ENCODE measurements around the gene OR4D1.

The OR4D1 gene

DNA sequence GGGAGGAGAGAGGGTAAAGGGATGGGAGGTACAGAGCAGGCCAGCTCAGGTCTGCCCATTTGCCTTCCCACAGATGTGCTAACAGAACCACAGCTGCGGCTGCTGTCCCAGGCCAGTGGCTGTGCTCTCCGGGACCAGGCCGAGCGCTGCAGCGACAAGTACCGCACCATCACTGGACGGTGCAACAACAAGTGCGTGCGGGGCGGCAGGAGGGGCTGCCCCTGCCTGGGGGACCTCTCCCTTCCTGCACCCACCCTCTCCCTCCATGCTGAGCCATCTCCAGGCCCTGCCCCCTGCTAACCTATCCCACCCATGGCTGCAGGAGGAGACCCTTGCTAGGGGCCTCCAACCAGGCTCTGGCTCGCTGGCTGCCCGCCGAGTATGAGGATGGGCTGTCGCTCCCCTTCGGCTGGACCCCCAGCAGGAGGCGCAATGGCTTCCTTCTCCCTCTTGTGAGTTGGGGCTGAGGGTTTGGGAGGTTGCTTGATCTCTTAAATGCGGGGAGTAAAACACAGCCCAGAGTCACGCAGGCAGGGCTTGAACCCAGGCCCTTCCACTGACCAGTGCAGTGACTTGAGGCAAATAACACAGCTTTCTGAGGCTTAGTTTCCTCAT, 45.6 kb downstream of the OR4D1 start:
- DNase-seq (ENCODE audit: low read depth), result no peak

DNA sequence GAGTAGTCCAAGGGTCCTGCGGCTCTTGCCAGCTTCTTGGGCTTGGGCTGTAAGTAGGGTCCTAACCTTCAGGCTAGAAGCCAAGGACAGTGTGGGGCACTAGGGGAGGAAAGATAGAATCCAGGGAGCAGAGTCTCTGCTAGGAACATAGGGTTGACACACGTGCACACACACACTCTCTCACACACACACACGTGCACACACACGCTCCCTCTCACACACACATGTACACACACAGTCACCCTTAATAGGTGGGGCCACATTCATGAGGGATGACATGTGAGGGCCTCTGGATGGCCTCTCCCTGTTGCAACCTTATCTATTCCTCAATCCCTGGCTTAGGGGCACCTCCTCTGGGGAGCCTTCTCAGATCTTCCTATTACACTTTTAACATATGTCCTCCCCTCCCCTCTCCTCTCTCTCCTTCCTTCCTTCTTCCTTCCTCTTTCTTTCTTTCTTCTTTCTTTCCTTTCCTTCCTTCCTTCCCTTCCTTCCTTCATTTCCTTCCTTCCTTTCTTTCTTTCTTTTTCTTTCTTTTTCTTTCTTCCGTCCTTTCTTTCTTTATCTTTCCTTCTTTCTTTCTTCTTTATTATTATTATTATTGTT, 47.4 kb downstream of the OR4D1 start:
- no peak for DNase-seq (ENCODE audit: low read depth)

DNA sequence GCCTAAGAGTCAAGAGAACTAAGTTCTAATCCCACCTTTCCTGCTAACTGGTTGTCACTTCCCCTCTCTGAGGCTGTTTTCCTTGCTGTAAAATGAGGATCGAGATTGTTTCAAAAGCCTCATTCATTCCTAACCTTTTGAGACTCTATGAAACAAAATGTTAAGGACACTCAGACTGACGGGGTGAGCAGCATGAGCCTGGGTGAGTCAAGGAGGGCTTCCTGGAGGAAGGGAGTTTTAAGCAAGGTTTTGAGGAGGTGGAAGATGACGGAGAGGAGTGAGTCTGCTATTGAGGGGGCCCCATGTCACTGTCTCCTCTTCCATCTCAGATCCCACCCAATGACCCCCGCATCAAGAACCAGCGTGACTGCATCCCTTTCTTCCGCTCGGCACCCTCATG, 48.4 kb downstream of the OR4D1 start:
- DNase-seq (ENCODE audit: low read depth), result no peak

DNA sequence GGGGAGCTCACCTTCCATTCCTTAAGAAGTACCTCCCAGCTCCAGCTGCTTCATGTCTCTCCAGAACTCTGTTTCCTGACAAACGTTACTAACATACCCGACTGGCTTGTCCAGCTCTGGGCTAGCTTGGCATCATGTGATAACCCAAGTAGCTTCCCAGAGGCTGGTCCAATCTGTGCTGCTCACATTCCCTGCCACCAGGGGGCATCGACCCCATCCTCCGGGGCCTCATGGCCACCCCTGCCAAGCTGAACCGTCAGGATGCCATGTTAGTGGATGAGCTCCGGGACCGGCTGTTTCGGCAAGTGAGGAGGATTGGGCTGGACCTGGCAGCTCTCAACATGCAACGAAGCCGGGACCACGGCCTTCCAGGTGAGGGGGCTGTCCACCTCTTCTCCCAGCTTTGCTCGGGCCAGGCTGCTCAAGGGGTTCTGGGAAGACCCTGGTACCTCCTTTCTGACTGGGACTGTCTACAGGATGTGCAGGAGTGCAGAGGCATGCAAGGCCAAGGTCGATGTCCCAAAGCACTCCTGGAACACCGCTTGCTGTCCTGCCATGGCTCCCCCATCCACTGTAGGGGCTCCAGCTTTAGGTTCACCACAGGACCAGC, 51.9 kb downstream of the OR4D1 start:
- no peak for DNase-seq (ENCODE audit: low read depth)

DNA sequence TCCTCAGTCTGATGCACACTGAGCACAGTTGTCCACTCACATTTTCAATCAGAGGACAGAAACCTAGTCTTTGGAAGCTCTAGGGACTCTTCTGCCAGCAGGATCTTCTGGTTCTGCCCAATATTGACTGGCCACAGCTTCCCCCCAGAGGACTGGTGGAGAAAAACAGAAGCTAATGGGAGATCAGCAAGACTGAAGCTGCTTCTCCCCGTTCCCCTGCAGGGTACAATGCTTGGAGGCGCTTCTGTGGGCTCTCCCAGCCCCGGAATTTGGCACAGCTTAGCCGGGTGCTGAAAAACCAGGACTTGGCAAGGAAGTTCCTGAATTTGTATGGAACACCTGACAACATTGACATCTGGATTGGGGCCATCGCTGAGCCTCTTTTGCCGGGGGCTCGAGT, 54.7 kb downstream of the OR4D1 start:
- no peak for DNase-seq (ENCODE audit: low read depth)

DNA sequence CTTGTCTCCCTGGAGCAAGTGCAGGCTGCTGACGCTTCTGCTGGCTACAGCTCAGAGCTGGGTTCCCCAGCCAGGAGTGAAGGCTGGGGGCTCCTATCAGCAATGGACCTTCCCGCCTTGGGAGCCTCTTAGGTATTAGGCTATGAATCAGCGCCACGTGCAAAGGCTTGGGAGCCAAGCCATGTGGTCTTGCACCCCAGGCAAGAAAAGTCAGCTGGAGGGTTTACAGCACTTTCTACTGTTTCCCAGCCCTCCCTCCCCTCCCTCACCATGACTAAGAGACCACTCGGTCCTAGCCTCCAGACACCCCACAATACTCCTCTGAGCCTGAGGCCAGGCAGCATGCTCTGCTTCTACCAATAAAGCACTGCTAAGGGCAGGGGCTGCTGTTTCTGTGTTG, 56.6 kb downstream of the OR4D1 start:
- no peak for DNase-seq (ENCODE audit: low read depth)

DNA sequence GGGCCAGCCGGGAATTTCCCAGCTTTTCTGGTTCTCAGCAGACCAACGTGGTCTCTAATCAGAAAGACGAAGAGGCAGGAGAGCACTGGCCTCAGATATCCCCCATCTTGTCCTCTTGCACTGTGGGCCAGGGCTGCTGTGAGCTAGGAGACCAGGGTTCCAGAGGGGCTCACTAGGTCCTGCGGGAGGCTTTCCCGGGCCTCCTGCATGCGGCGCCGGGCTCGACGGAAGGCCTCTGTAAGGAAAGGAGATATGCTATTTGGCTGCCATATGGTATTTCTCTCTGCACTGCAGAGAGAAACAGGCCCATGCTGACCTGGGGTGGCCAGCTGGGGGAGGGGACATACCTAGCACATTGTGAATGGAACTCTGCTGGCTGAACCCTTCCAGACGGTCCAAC, 57.8 kb downstream of the OR4D1 start:
- no peak for DNase-seq (ENCODE audit: low read depth)

DNA sequence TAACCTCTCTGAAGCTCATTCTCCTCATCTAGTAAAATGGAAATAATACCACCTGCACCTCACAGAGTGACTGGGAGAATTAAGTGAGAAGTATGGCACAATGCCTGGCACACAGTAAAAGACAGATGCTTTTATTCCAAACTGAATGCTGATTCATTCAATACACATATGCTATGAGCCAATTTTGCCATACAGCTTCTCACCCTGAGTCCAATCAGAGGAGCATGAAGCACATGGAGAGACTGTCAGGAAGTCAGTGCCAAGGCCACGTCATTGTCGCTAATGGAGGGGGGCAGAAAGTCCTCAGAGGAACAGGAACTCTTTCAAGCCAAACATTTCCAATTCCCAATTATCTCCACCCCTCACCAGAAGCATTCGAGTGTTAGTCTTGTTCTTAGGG, 59.3 kb downstream of the OR4D1 start:
- no peak for DNase-seq (ENCODE audit: low read depth)

DNA sequence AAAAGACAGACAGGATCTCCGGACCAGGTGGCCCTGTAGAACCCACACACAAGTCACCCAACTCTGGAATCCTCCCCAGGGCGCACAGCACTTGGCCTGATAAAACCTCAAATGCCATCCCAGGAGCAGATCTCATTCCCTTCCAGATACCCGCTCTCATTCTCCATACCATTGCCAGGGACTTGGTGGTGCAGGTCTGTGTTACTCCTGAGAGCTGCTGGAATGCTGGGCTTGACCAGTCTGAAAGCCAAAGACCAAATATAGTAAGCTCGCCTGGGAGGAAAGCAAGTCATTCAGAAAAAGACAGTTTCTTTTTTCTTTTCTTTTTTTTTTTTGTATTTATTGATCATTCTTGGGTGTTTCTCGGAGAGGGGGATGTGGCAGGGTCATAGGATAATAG, 60.2 kb downstream of the OR4D1 start:
- no peak for DNase-seq (ENCODE audit: low read depth)
